ENCODE results near the gene ISYNA1. TPM values are rescaled to one million over a fixed set of nuclear protein-coding genes. Genes with fewer than 3 reads are reported as not detected.

The ISYNA1 gene
- total and polyA plus RNA-seq, 2 of the 13 experiments (the other 11 are each of a cell fraction or from before 2014, with no cell fraction given), result 29.6 to 48.5 TPM

DNA sequence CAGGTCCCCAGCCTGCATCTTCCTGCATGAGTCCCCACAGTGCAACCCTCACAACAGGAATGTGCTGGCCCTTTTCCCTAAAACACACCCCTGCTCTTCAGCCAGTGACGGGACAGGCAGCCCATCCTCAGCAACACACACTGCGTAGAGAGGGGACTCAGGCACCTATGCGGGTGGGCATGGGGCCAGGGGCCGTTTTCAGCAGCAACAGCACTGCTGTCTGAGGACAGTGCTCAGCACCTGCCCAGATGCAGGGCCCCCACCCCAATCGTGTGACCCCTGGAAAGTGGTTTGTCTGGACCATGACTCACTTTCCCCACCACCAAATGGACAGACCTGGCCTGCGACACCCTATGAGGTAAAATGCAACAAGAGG is 28.0 kb upstream of the ISYNA1 start:
- no peaks in the 10 kb centered on the region for H3K9me3 ChIP-seq (ENCODE audit: low read length)
- WGBS (ENCODE audit: low lambda C conversion rate), result 85% methylated on average over 5 of the region's 6 CpGs
- peaks cover 63% of the 10 kb centered on the region for H3K4me1 ChIP-seq (ENCODE audit: insufficient read depth, low read length)
- no peak overlapping the region for H2AFZ ChIP-seq (ENCODE audit: low read length)
- ATAC-seq (no peak), DNase-seq (ENCODE audit: low spot score) (no peak), FAIRE-seq (no peak)
- no TSS peak for BruUV-seq (replicated peaks)
- ChIA-PET POLR2A (interaction anchor here (1.0 kb wide), 1 partner anchor 122 kb away, joined by 4 read pairs; no protein-coding TSS in a partner anchor), CTCF (ENCODE audit: low intra/inter-chr PET ratio, low total read pairs) (no interaction called here)
- intact Hi-C loops (cut with micrococcal nuclease; ENCODE audit: unreplicated experiment) (loop anchor here (5.0 kb wide), 2 partner anchors 41 to 211 kb away; no protein-coding TSS in a partner anchor), in situ Hi-C loops (cut with HindIII; ENCODE audit: extremely low pct_ligation_motif_present, low pct_unique_long_range_greater_than_20kb) (no loop called here)
- no peaks in the 10 kb centered on the region for H3K27me3 ChIP-seq (ENCODE audit: control insufficient read depth in 1 of 2, insufficient read depth in 2 of 2, low read length in 2 of 2)
- no peak overlapping the region for H3K27ac ChIP-seq (ENCODE audit: extremely low read length, insufficient read depth, low read length)
- H3K36me3 ChIP-seq (replicated peaks in 1 of 2; ENCODE audit: control insufficient read depth in 1 of 2, insufficient read depth in 2 of 2, low read length in 2 of 2), result peaks cover 13 to 32% of the 10 kb centered on the region in 2 experiments
- H3K9ac ChIP-seq (ENCODE audit: insufficient read depth, low read depth, low read length), result no peak overlapping the region
- no peak overlapping the region for H3K4me2 ChIP-seq (ENCODE audit: low read depth, low read length)
- no peak overlapping the region for H3K4me3 ChIP-seq (replicated peaks in 1 of 3; ENCODE audit: insufficient read depth in 1 of 3, low read depth in 2 of 3, low read length in 3 of 3)
- TF ChIP-seq ZMYM3 (CRISPR knock-in tag; IDR thresholded peaks at IDR 0.05), result no peak
- TF ChIP-seq, protein P1, sequence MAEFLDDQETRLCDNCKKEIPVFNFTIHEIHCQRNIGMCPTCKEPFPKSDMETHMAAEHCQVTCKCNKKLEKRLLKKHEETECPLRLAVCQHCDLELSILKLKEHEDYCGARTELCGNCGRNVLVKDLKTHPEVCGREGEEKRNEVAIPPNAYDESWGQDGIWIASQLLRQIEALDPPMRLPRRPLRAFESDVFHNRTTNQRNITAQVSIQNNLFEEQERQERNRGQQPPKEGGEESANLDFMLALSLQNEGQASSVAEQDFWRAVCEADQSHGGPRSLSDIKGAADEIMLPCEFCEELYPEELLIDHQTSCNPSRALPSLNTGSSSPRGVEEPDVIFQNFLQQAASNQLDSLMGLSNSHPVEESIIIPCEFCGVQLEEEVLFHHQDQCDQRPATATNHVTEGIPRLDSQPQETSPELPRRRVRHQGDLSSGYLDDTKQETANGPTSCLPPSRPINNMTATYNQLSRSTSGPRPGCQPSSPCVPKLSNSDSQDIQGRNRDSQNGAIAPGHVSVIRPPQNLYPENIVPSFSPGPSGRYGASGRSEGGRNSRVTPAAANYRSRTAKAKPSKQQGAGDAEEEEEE (CRISPR knock-in tag; IDR thresholded peaks at IDR 0.05; ENCODE audit: borderline replicate concordance), result no peak
- TF ChIP-seq ZFYVE20 (CRISPR knock-in tag; IDR thresholded peaks at IDR 0.05; ENCODE audit: borderline replicate concordance, low read depth), result no peak
- TF ChIP-seq MIER2 (CRISPR knock-in tag; IDR thresholded peaks at IDR 0.05), result no peak
- no peak for TF ChIP-seq ZNF337 (CRISPR knock-in tag; IDR thresholded peaks at IDR 0.05; ENCODE audit: borderline replicate concordance, low read depth)
- TF ChIP-seq, protein P2, sequence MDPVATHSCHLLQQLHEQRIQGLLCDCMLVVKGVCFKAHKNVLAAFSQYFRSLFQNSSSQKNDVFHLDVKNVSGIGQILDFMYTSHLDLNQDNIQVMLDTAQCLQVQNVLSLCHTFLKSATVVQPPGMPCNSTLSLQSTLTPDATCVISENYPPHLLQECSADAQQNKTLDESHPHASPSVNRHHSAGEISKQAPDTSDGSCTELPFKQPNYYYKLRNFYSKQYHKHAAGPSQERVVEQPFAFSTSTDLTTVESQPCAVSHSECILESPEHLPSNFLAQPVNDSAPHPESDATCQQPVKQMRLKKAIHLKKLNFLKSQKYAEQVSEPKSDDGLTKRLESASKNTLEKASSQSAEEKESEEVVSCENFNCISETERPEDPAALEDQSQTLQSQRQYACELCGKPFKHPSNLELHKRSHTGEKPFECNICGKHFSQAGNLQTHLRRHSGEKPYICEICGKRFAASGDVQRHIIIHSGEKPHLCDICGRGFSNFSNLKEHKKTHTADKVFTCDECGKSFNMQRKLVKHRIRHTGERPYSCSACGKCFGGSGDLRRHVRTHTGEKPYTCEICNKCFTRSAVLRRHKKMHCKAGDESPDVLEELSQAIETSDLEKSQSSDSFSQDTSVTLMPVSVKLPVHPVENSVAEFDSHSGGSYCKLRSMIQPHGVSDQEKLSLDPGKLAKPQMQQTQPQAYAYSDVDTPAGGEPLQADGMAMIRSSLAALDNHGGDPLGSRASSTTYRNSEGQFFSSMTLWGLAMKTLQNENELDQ (CRISPR knock-in tag; IDR thresholded peaks at IDR 0.05; ENCODE audit: borderline replicate concordance), result no peak
- TF ChIP-seq, protein P3, sequence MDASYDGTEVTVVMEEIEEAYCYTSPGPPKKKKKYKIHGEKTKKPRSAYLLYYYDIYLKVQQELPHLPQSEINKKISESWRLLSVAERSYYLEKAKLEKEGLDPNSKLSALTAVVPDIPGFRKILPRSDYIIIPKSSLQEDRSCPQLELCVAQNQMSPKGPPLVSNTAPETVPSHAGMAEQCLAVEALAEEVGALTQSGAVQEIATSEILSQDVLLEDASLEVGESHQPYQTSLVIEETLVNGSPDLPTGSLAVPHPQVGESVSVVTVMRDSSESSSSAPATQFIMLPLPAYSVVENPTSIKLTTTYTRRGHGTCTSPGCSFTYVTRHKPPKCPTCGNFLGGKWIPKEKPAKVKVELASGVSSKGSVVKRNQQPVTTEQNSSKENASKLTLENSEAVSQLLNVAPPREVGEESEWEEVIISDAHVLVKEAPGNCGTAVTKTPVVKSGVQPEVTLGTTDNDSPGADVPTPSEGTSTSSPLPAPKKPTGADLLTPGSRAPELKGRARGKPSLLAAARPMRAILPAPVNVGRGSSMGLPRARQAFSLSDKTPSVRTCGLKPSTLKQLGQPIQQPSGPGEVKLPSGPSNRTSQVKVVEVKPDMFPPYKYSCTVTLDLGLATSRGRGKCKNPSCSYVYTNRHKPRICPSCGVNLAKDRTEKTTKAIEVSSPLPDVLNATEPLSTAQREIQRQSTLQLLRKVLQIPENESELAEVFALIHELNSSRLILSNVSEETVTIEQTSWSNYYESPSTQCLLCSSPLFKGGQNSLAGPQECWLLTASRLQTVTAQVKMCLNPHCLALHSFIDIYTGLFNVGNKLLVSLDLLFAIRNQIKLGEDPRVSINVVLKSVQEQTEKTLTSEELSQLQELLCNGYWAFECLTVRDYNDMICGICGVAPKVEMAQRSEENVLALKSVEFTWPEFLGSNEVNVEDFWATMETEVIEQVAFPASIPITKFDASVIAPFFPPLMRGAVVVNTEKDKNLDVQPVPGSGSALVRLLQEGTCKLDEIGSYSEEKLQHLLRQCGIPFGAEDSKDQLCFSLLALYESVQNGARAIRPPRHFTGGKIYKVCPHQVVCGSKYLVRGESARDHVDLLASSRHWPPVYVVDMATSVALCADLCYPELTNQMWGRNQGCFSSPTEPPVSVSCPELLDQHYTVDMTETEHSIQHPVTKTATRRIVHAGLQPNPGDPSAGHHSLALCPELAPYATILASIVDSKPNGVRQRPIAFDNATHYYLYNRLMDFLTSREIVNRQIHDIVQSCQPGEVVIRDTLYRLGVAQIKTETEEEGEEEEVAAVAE (CRISPR knock-in tag; IDR thresholded peaks at IDR 0.05; ENCODE audit: borderline replicate concordance), result no peak
- TF ChIP-seq ZSCAN20 (CRISPR knock-in tag; IDR thresholded peaks at IDR 0.05; ENCODE audit: borderline replicate concordance), result no peak
- peaks cover 16% of the 10 kb centered on the region for H3K79me2 ChIP-seq (ENCODE audit: insufficient read depth, low read length)
- H4K20me1 ChIP-seq (ENCODE audit: insufficient read depth, low read length), result peaks cover 27% of the 10 kb centered on the region; the same call in 1 of the 2 replicates
